GM20000 (cell line): ENCODE data around the gene COL23A1.

Experiments
- DNase-seq: peaks from one replicate; pipeline ENCODE4 v3.0.0; 2012; ENCODE audit warnings: low spot score
- CTCF ChIP-seq: IDR thresholded peaks from 2 replicates; pipeline ENCODE4 v1.5.1; 2012; ENCODE audit warnings: mild to moderate bottlenecking, control low read depth; ENCODE audit errors: extremely low read depth, missing control alignments

COL23A1 gene

GRCh38 chr5:178378527-178379484, 211.4 kb downstream of the COL23A1 start:
- no peak for TF ChIP-seq CTCF
- no peak for DNase-seq

- TF ChIP-seq CTCF: no peak
- no peak for DNase-seq
Observed at GRCh38 chr5:178377583-178378270, 212.5 kb downstream of the COL23A1 start.

GRCh38 chr5:178376921-178377582, 213.1 kb downstream of the COL23A1 start:
- DNase-seq: no peak
- no peak for TF ChIP-seq CTCF

- no peak for DNase-seq
- no peak for TF ChIP-seq CTCF
Observed at GRCh38 chr5:178375348-178375747, 214.8 kb downstream of the COL23A1 start.

- TF ChIP-seq CTCF: no peak
- DNase-seq: no peak
Observed at GRCh38 chr5:178373711-178374110, 216.5 kb downstream of the COL23A1 start.

- no peak for DNase-seq
- no peak for TF ChIP-seq CTCF
Observed at GRCh38 chr5:178372142-178372571, 218.0 kb downstream of the COL23A1 start.
